HCT116 (cell line): ENCODE results near the gene FERMT3. TPM values are rescaled to one million over a fixed set of nuclear protein-coding genes. Genes with fewer than 3 reads are reported as not detected.

Experiments used
- ATAC-seq: fragments of 200-7000 bp; cut with Tn5 transposase; 2 replicates; pipeline ENCODE4 v1.9.1; 2020; ENCODE audit warnings: mild to moderate bottlenecking, moderate library complexity
- BruUV-seq: library from RNA; stranded (reverse); fragments of 400-500 nt; replicated peaks from 2 replicates; lab custom pipeline; 2021; lab: Mats Ljungman, UMichigan
- CTCF ChIA-PET: fragments of 300-600 bp; sonication (Branson Sonifier 250); formaldehyde crosslinking; loops from one replicate; lab custom pipeline; 2021; ENCODE audit warnings: antibody characterized with exemption; lab: Charles Lee
- POLR2A ChIA-PET: fragments of 300-600, 350-600 bp; sonication (Branson Sonifier 250); formaldehyde crosslinking; loops from one replicate; lab custom pipeline; 2021; ENCODE audit warnings: antibody characterized with exemption; lab: Charles Lee
- RAD21 ChIA-PET, 2 experiments: fragments of 300-600 bp; sonication (Branson Sonifier 250); formaldehyde crosslinking; loops; one replicate each; lab custom pipeline; 2023; ENCODE audit warnings: low total read pairs in 2 of 2; ENCODE audit not compliant: uncharacterized antibody in 2 of 2, unreplicated experiment in 2 of 2, low non-redundant PET in 1 of 2; lab: Charles Lee
- DNase-seq: peaks from one replicate; pipeline ENCODE4 v3.0.0-alpha.2; 2010; ENCODE audit warnings: low read depth, low spot score
- H2AFZ ChIP-seq: fragments of 200-600 bp; shearing (Covaris generic), sonication (generic); 2 replicates; pipeline ENCODE4 v1.6.1; 2017; ENCODE audit warnings: low read depth, mixed run types, mixed read lengths, antibody characterized with exemption, low read length; ENCODE audit not compliant: poor library complexity, severe bottlenecking
- H3K27ac ChIP-seq: 2 replicates; pipeline ENCODE4 v1.5.1; 2012; ENCODE audit warnings: low read depth, low read length
- H3K27me3 ChIP-seq: fragments of 200-600 bp; sonication (generic); 2 replicates; pipeline ENCODE4 v1.6.1; 2016; ENCODE audit warnings: mixed run types, low read length, mixed read lengths; ENCODE audit not compliant: insufficient read depth
- H3K36me3 ChIP-seq, 2 experiments: fragments of 200-500 bp in 1 of 2; fragments of 200-600 bp in 1 of 2; sonication (Bioruptor generic) in 1 of 2; sonication (generic) in 1 of 2; 2 replicates each; pipeline versions ENCODE4 v1.5.1 to v1.6.1; 2014 to 2016; ENCODE audit warnings: low read length in 2 of 2, inconsistent platforms in 1 of 2, mixed read lengths in 1 of 2, mixed run types in 1 of 2; ENCODE audit not compliant: insufficient read depth in 2 of 2, control insufficient read depth in 1 of 2
- H3K4me1 ChIP-seq, 2 experiments: fragments of 200-600 bp in 1 of 2; sonication (generic) in 1 of 2; 2 replicates each; pipeline versions ENCODE4 v1.5.1 to v1.6.1; 2012 to 2017; ENCODE audit warnings: low read length in 2 of 2, inconsistent platforms in 1 of 2, mild to moderate bottlenecking in 1 of 2, mixed read lengths in 1 of 2, mixed run types in 1 of 2, moderate library complexity in 1 of 2; ENCODE audit not compliant: insufficient read depth in 2 of 2, control insufficient read depth in 1 of 2
- H3K4me2 ChIP-seq: fragments of 200-600 bp; sonication (generic); 2 replicates; pipeline ENCODE4 v1.6.1; 2017; ENCODE audit warnings: mixed run types, low read length, mixed read lengths
- H3K4me3 ChIP-seq, 2 experiments: fragments of 200-600 bp in 1 of 2; sonication (generic) in 1 of 2; replicated peaks in 1 of 2; 2 replicates each; pipeline ENCODE4 v1.5.1; 2011 to 2016; ENCODE audit warnings: low read length in 2 of 2, control low read depth in 1 of 2, low read depth in 1 of 2, mild to moderate bottlenecking in 1 of 2, mixed read lengths in 1 of 2, mixed run types in 1 of 2
- H3K79me2 ChIP-seq: fragments of 200-600 bp; sonication (generic); 2 replicates; pipeline ENCODE4 v1.6.1; 2017; ENCODE audit warnings: mild to moderate bottlenecking, mixed run types, low read length, moderate library complexity, mixed read lengths; ENCODE audit not compliant: insufficient read depth
- H3K9ac ChIP-seq: fragments of 200-600 bp; sonication (generic); 2 replicates; pipeline ENCODE4 v1.6.1; 2016; ENCODE audit warnings: low read length, mixed read lengths
- H3K9me2 ChIP-seq: fragments of 200-600 bp; sonication (generic), shearing (Covaris generic); 2 replicates; pipeline ENCODE4 v1.6.1; 2017; ENCODE audit warnings: mixed run types, mild to moderate bottlenecking, moderate library complexity; ENCODE audit not compliant: insufficient read depth
- H3K9me3 ChIP-seq, 2 experiments: fragments of 200-500 bp in 1 of 2; fragments of 200-600 bp in 1 of 2; sonication (Bioruptor generic) in 1 of 2; sonication (generic) in 1 of 2; 2 replicates each; pipeline ENCODE4 v1.6.1; 2014 to 2017; ENCODE audit warnings: low read length in 2 of 2, mixed read lengths in 2 of 2, inconsistent platforms in 1 of 2, low read depth in 1 of 2, mild to moderate bottlenecking in 1 of 2, mixed run types in 1 of 2, moderate library complexity in 1 of 2; ENCODE audit not compliant: control insufficient read depth in 1 of 2, insufficient read depth in 1 of 2
- H4K20me1 ChIP-seq: fragments of 200-600 bp; sonication (generic), shearing (Covaris generic); 2 replicates; pipeline ENCODE4 v1.6.1; 2017; ENCODE audit warnings: mixed run types, mild to moderate bottlenecking, moderate library complexity; ENCODE audit not compliant: insufficient read depth
- CBX3 ChIP-seq: IDR thresholded peaks from 2 replicates; pipeline ENCODE4 v1.6.1; 2012; ENCODE audit warnings: low read depth
- CEBPB ChIP-seq: IDR thresholded peaks from 2 replicates; pipeline ENCODE4 v1.6.1; 2012; ENCODE audit warnings: low read depth
- EGR1 ChIP-seq: IDR thresholded peaks from 2 replicates; pipeline ENCODE4 v1.6.1; 2012; ENCODE audit warnings: low read depth
- EZH2 ChIP-seq: fragments of 200-600 bp; sonication (generic); IDR thresholded peaks from 2 replicates; pipeline ENCODE4 v1.6.1; 2017; ENCODE audit warnings: antibody characterized with exemption, mixed run types
- EZH2phosphoT487 ChIP-seq: fragments of 200-600 bp; IDR thresholded peaks from 2 replicates; pipeline ENCODE4 v1.6.1; 2018; ENCODE audit warnings: antibody characterized with exemption, borderline replicate concordance
- FOSL1 ChIP-seq: IDR thresholded peaks from 2 replicates; pipeline ENCODE4 v1.6.1; 2012; ENCODE audit warnings: low read depth
- JUND ChIP-seq: IDR thresholded peaks from 2 replicates; pipeline ENCODE4 v1.6.1; 2012
- MAX ChIP-seq: IDR thresholded peaks from 2 replicates; pipeline ENCODE4 v1.6.1; 2012
- POLR2AphosphoS5 ChIP-seq: IDR thresholded peaks from 2 replicates; pipeline ENCODE4 v1.6.1; 2011; ENCODE audit warnings: mild to moderate bottlenecking, low read depth, low read length, moderate library complexity
- SIN3A ChIP-seq: IDR thresholded peaks from 2 replicates; pipeline ENCODE4 v1.6.1; 2012; ENCODE audit warnings: low read depth
- SP1 ChIP-seq: IDR thresholded peaks from 2 replicates; pipeline ENCODE4 v1.6.1; 2012; ENCODE audit warnings: low read depth
- TCF7L2 ChIP-seq: IDR thresholded peaks from 2 replicates; pipeline ENCODE4 v1.7.0; 2011; ENCODE audit warnings: borderline replicate concordance, inconsistent platforms; ENCODE audit not compliant: insufficient read depth, insufficient read length; ENCODE audit errors: extremely low read depth
- YY1 ChIP-seq: IDR thresholded peaks from 2 replicates; pipeline ENCODE4 v1.6.1; 2011; ENCODE audit warnings: low read length, low read depth, moderate library complexity, mild to moderate bottlenecking; ENCODE audit not compliant: insufficient replicate concordance; ENCODE audit errors: extremely low read depth
- ZBTB33 ChIP-seq: IDR thresholded peaks from 2 replicates; pipeline ENCODE4 v1.6.1; 2011; ENCODE audit warnings: mild to moderate bottlenecking, low read length, moderate library complexity; ENCODE audit not compliant: insufficient replicate concordance; ENCODE audit errors: extremely low read depth
- ZFX ChIP-seq: fragments of 450-650 bp; IDR thresholded peaks from 2 replicates; pipeline ENCODE4 v1.6.1; 2017
- ZNF274 ChIP-seq: fragments of 200-500 bp; sonication (Bioruptor generic); IDR thresholded peaks from 2 replicates; pipeline ENCODE4 v1.6.1; 2014; ENCODE audit warnings: mild to moderate bottlenecking, low read depth, low read length, inconsistent platforms
- intact Hi-C: fragments of 100-400 bp; cut with micrococcal nuclease; formaldehyde crosslinking; loops from 2 replicates; pipeline ENCODE4 v1.10.0; 2022
- total RNA-seq: library from RNA; stranded (reverse); gene quantifications from one replicate; pipeline ENCODE4 v1.2.1, GENCODE V29; 2021; ENCODE audit not compliant: unreplicated experiment

Gene FERMT3
- total RNA-seq, 1 experiment from 2014 or later = 4.3 TPM

GRCh38 chr11:64173616-64174355, 32.7 kb upstream of the FERMT3 start:
- H3K4me2 ChIP-seq = no peak overlapping the region
- H3K9me2 ChIP-seq = no peaks in the 10 kb centered on the region
- H2AFZ ChIP-seq = no peak overlapping the region
- H3K79me2 ChIP-seq = no peaks in the 10 kb centered on the region
- H3K36me3 ChIP-seq = no peaks in the 10 kb centered on the region
- intact Hi-C loops = no loop called here
- peak; percentile 40; the same call in 1 of the 2 replicates for ATAC-seq
- peaks cover 0 to 12% of the 10 kb centered on the region in 2 experiments; a peak in 2 of 4 replicates for H3K4me1 ChIP-seq
- ChIA-PET CTCF (no interaction called here), POLR2A (interaction anchor here (1.0 kb wide), 2 partner anchors 10 to 12 kb away, joined by 3 read pairs; partner anchors contain the start of gene STIP1), RAD21 (no interaction called here)
- H3K27me3 ChIP-seq = no peaks in the 10 kb centered on the region
- no peaks in the 10 kb centered on the region for H4K20me1 ChIP-seq
- no TSS peak for BruUV-seq
- no peaks in the 10 kb centered on the region for H3K9me3 ChIP-seq
- no peak overlapping the region for H3K4me3 ChIP-seq
- H3K9ac ChIP-seq = no peak overlapping the region
- DNase-seq = no peak
- TF ChIP-seq POLR2AphosphoS5 (no peak), ZBTB33 (no peak), YY1 (no peak), SP1 (no peak), EZH2phosphoT487 (no peak), JUND (no peak), EGR1 (no peak), ZFX (no peak), TCF7L2 (no peak), MAX (no peak), SIN3A (no peak), CEBPB (no peak), FOSL1 (no peak), CBX3 (no peak), ZNF274 (no peak), EZH2 (no peak)
- H3K27ac ChIP-seq = no peak overlapping the region
